CD14-positive monocyte (primary cell): ENCODE results near the gene SLX4. TPM values are rescaled to one million over a fixed set of nuclear protein-coding genes. Genes with fewer than 3 reads are reported as not detected.

Source experiments
- DNase-seq, 3 donors: peaks; one replicate each; pipeline ENCODE4 v3.0.0-alpha.2; 2011 to 2022
- H2AFZ ChIP-seq: 2 replicates; pipeline ENCODE4 v1.6.0; 2012; ENCODE audit warnings: mild to moderate bottlenecking, low read depth, low read length, inconsistent platforms; ENCODE audit not compliant: insufficient read depth, poor library complexity, severe bottlenecking
- H3K27ac ChIP-seq, 2 donors: 1 replicate in 1 of 2; 2 replicates in 1 of 2; pipeline ENCODE4 v1.5.1; 2012 to 2013; ENCODE audit warnings: low read length in 2 of 2, control low read depth in 1 of 2, inconsistent platforms in 1 of 2, low read depth in 1 of 2, mild to moderate bottlenecking in 1 of 2
- H3K27me3 ChIP-seq, 2 donors: one replicate each; pipeline versions ENCODE4 v1.6.0 to v1.6.1; 2011 to 2013; ENCODE audit warnings: low read length in 2 of 2; ENCODE audit not compliant: control insufficient read depth in 2 of 2, insufficient read depth in 2 of 2
- H3K36me3 ChIP-seq, 2 donors: replicated peaks in 1 of 2; 1 replicate in 1 of 2; 2 replicates in 1 of 2; pipeline versions ENCODE4 v1.5.1 to v1.6.1; 2012 to 2013; ENCODE audit warnings: low read length in 2 of 2, control low read depth in 1 of 2, inconsistent platforms in 1 of 2, mild to moderate bottlenecking in 1 of 2; ENCODE audit not compliant: insufficient read depth in 2 of 2, control insufficient read depth in 1 of 2
- H3K4me1 ChIP-seq, 2 donors: 1 replicate in 1 of 2; 2 replicates in 1 of 2; pipeline versions ENCODE4 v1.5.1 to v1.6.1; 2012 to 2013; ENCODE audit warnings: low read length in 2 of 2, control low read depth in 1 of 2, inconsistent platforms in 1 of 2, mild to moderate bottlenecking in 1 of 2, moderate library complexity in 1 of 2; ENCODE audit not compliant: insufficient read depth in 2 of 2, control insufficient read depth in 1 of 2
- H3K4me2 ChIP-seq: replicated peaks from 2 replicates; pipeline ENCODE3; 2012; ENCODE audit warnings: low read length, moderate library complexity, mild to moderate bottlenecking; ENCODE audit not compliant: poor library complexity, severe bottlenecking; ENCODE audit errors: extremely low read depth
- H3K4me3 ChIP-seq, 3 experiments: fragments of 200-600 bp in 1 of 3; sonication (generic) in 1 of 3; replicated peaks in 1 of 3; 1 replicate in 2 of 3; 2 replicates in 1 of 3; pipeline ENCODE4 v1.5.1; 2011 to 2013; ENCODE audit warnings: low read length in 3 of 3, mild to moderate bottlenecking in 3 of 3, control low read depth in 2 of 3, low read depth in 2 of 3, inconsistent platforms in 1 of 3, moderate library complexity in 1 of 3
- H3K79me2 ChIP-seq: 2 replicates; pipeline ENCODE4 v1.6.0; 2012; ENCODE audit warnings: mild to moderate bottlenecking, control low read depth, inconsistent platforms, low read length, moderate library complexity; ENCODE audit not compliant: insufficient read depth
- H3K9ac ChIP-seq: 2 replicates; pipeline ENCODE4 v1.6.0; 2017; ENCODE audit warnings: low read length, mild to moderate bottlenecking; ENCODE audit not compliant: insufficient read depth, poor library complexity, severe bottlenecking
- H3K9me3 ChIP-seq, 2 donors: replicated peaks in 1 of 2; 1 replicate in 1 of 2; 2 replicates in 1 of 2; pipeline versions ENCODE4 v1.5.1 to v1.6.1; 2012 to 2013; ENCODE audit warnings: low read length in 2 of 2, control low read depth in 1 of 2; ENCODE audit not compliant: control insufficient read depth in 1 of 2, insufficient read depth in 1 of 2
- H4K20me1 ChIP-seq: 2 replicates; pipeline ENCODE4 v1.6.0; 2012; ENCODE audit warnings: mild to moderate bottlenecking, low read length, control low read depth, moderate library complexity; ENCODE audit not compliant: insufficient read depth
- H3K27ac Mint-ChIP-seq, 7 donors: one replicate each; pipeline ENCODE4 v1.8.0; 2020; ENCODE audit warnings: mild to moderate bottlenecking in 7 of 7, mixed read lengths in 7 of 7, moderate library complexity in 6 of 7, inconsistent platforms in 2 of 7
- H3K27me3 Mint-ChIP-seq, 3 donors: one replicate each; pipeline ENCODE4 v1.8.0; 2021 to 2022; ENCODE audit warnings: low read depth in 3 of 3, mild to moderate bottlenecking in 3 of 3, mixed read lengths in 3 of 3, moderate library complexity in 3 of 3, inconsistent platforms in 1 of 3
- H3K36me3 Mint-ChIP-seq, 2 donors: one replicate each; pipeline ENCODE4 v1.8.0; 2020; ENCODE audit warnings: mixed read lengths in 2 of 2, inconsistent platforms in 1 of 2, mild to moderate bottlenecking in 1 of 2
- H3K4me1 Mint-ChIP-seq: one replicate; pipeline ENCODE4 v1.8.0; 2020; ENCODE audit warnings: mild to moderate bottlenecking, mixed read lengths
- H3K4me3 Mint-ChIP-seq, 2 donors: one replicate each; pipeline ENCODE4 v1.8.0; 2020; ENCODE audit warnings: mild to moderate bottlenecking in 2 of 2, mixed read lengths in 2 of 2, moderate library complexity in 1 of 2
- H3K9me3 Mint-ChIP-seq, 7 donors: one replicate each; pipeline ENCODE4 v1.8.0; 2020 to 2022; ENCODE audit warnings: mixed read lengths in 7 of 7, mild to moderate bottlenecking in 6 of 7, moderate library complexity in 6 of 7, inconsistent platforms in 2 of 7
- CTCF ChIP-seq: fragments of 200-600 bp; IDR thresholded peaks from one replicate; pipeline ENCODE4 v1.8.0; 2022; ENCODE audit warnings: antibody characterized with exemption, mild to moderate bottlenecking
- WGBS: methylation state at CpG from one replicate; pipeline ENCODE4 v1.1.5; 2013; ENCODE audit warnings: missing lambda C conversion rate; ENCODE audit not compliant: insufficient coverage; 5-methylcytosine and 5-hydroxymethylcytosine counted together
- intact Hi-C, 2 donors: fragments of 100-400 bp; cut with micrococcal nuclease; formaldehyde crosslinking; loops; one replicate each; pipeline versions ENCODE4 v1.15.0 to v1.15.1; 2023
- polyA plus RNA-seq, 3 donors: library from polyadenylated mRNA; depleted of rRNA in 1 of 3; unstranded in 2 of 3; stranded (reverse) in 1 of 3; fragments of 300-500 nt in 2 of 3; fragments of >200 nt in 1 of 3; fragmentation: Illumina TruSeq in 2 of 3; gene quantifications; 1 replicate in 2 of 3; 2 replicates in 1 of 3; pipeline ENCODE4 v1.2.3, GENCODE V29; 2012 to 2021

The SLX4 gene
- polyA plus RNA-seq, 3 donors = 0.12 to 2.4 (median 0.71) TPM

- H3K36me3 Mint-ChIP-seq = peaks cover 33 to 58% of the 10 kb centered on the region in 2 donors
- Histone ChIP-seq H3K9me3 (no peaks in the 10 kb centered on the region), H3K4me1 (peaks cover 12 to 13% of the 10 kb centered on the region in 2 donors), H3K4me2 (no peak overlapping the region), H4K20me1 (peaks cover 4% of the 10 kb centered on the region), H3K79me2 (peaks cover 5% of the 10 kb centered on the region), H2AFZ (no peak overlapping the region), H3K4me3 (no peak overlapping the region), H3K27me3 (no peaks in the 10 kb centered on the region), H3K27ac (no peak overlapping the region), H3K36me3 (peaks cover 38 to 46% of the 10 kb centered on the region in 2 donors), H3K9ac (no peak overlapping the region)
- H3K9me3 Mint-ChIP-seq = peaks cover 0 to 3% (median 0%) of the 10 kb centered on the region in 7 donors
- DNase-seq = no peak
- intact Hi-C loops = loop anchor here in 1 of 2 donors (10.0 kb wide), 1 partner anchor 56 kb away; no protein-coding TSS in a partner anchor
- 99% methylated on average over 17 of the region's 17 CpGs for WGBS
- H3K4me3 Mint-ChIP-seq = no peak overlapping the region
- H3K27me3 Mint-ChIP-seq = no peaks in the 10 kb centered on the region
- H3K27ac Mint-ChIP-seq = no peak overlapping the region
- TF ChIP-seq CTCF = no peak
- peaks cover 16% of the 10 kb centered on the region for H3K4me1 Mint-ChIP-seq
Observed at GRCh38 chr16:3640632-3641501, 29.5 kb upstream of the SLX4 start.

- H3K9me3 ChIP-seq = no peaks in the 10 kb centered on the region
- no peak overlapping the region for H3K4me2 ChIP-seq
- H2AFZ ChIP-seq = no peak overlapping the region
- no peak overlapping the region for H3K27ac ChIP-seq
- no peak for TF ChIP-seq CTCF
- 92% methylated on average over 3 of the region's 3 CpGs for WGBS
- no peaks in the 10 kb centered on the region for H3K27me3 Mint-ChIP-seq
- H3K4me3 ChIP-seq = no peak overlapping the region
- peaks cover 26 to 51% of the 10 kb centered on the region in 2 donors for H3K36me3 Mint-ChIP-seq
- peaks cover 4% of the 10 kb centered on the region for H4K20me1 ChIP-seq
- no peaks in the 10 kb centered on the region for H3K27me3 ChIP-seq
- DNase-seq = no peak
- no peak overlapping the region for H3K27ac Mint-ChIP-seq
- peaks cover 0 to 3% (median 0%) of the 10 kb centered on the region in 7 donors for H3K9me3 Mint-ChIP-seq
- peaks cover 35 to 39% of the 10 kb centered on the region in 2 donors for H3K36me3 ChIP-seq
- H3K79me2 ChIP-seq = peaks cover 11% of the 10 kb centered on the region
- intact Hi-C loops = loop anchor here in 1 of 2 donors (10.0 kb wide), 1 partner anchor 55 kb away; no protein-coding TSS in a partner anchor
- peaks cover 17% of the 10 kb centered on the region for H3K4me1 Mint-ChIP-seq
- no peak overlapping the region for H3K9ac ChIP-seq
- no peak overlapping the region for H3K4me3 Mint-ChIP-seq
- H3K4me1 ChIP-seq = peaks cover 12 to 13% of the 10 kb centered on the region in 2 donors
Observed at GRCh38 chr16:3640207-3640606, 28.8 kb upstream of the SLX4 start.
